GM21381 (cell line): ENCODE results near the gene AFF4.

Experiments used
- ATAC-seq: cut with Tn5 transposase; IDR thresholded peaks from one replicate; pipeline ENCODE4 v1.9.1; 2021; ENCODE audit warnings: mild to moderate bottlenecking, moderate library complexity; ENCODE audit not compliant: unreplicated experiment

AFF4 gene

DNA sequence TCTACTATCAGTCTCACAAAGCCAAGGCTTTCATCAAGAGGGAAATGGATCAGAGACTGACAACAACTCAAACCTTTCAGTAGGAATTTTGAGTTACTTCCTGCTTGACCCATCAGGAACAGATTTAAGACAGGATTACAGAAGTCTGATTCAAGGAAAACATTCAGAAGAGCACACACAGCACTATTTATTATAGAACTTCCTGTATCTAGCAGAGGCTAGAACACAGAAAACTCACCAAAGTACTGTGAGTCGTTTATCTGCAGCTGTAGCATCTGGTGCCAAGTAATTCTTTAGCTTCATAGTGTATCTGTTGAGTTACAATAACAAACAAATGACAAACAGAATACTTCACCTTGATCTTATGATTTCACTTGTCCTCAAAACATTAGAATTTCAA is 76.2 kb downstream of the AFF4 start:
- no peak for ATAC-seq

DNA sequence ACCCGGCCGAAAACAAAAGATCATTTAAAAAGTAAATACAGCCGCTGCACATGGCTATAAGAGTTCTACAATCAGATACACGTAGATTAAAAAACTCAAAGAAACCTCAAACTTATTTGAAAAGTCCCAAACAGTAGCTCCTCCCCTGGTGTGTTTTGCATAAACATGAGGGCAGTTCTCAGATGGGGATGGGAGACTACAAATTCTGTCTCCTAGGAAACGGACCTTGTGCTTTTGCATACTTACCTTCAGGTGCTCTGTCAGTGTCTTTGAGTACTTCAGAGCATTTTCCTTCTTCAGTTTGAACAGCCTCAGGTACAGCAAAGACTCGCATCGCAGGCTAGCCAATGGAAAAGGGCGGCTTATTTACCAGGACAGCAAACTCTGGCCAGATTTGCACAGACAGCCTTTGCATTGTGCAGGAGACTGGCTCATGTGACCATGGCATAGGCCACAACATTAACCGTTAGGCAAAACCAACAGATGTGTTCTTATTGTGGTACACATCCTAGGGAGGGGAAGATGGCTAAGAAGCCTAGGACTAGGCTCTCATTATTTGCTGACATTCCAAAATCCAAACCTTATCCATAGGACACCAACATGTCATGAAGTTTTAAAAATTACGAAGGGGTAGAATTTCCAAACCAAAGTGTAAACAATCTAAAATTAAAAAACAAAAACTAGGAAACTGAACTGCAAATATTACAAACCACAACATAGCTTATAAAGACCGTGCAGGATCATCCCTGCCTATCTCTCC is 77.2 kb downstream of the AFF4 start:
- ATAC-seq: no peak

DNA sequence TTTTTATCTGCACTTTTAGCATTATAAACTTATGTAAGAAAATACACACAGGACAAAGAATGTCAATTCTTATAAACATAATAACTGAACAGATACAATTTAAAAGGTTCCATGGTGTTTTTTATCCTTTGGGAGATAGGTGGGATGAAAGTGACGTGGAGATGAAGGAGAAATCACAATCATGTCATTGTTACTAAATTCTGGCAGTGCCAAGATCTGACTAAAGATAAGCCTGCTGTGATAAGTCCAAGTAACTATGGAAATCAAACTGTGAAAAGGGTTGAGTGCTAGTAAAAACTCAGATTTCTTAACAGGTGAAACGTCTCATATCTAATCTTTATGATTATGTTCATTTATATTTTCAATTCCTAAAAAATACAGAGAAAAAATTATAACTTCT is 78.9 kb downstream of the AFF4 start:
- ATAC-seq: no peak

DNA sequence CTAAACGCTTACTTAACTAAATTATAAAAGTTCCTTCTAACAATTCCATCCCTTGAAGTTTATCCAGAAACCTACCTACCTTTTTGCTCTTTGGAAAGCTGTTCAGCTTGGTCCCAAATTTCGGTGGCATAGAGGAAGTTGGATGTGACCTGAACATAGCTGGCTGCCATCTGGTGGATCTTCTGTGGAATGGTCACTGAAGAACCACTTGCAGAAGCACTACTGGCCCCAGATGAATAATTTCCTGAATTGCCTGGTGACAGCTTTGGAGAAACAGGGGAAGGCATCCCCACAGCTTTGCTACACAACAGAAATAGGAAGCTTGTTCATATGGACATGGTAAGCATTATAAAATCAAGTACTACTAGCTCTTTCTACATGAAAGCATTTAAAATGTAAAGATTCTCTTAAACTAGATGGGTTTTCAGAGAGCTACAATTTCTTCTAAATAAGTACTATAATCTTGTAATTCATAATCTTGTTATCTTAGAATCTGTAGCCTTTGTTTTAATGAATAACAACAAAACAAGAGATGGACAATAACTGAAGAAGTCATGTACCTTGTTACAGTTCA is 80.1 kb downstream of the AFF4 start:
- no peak for ATAC-seq

DNA sequence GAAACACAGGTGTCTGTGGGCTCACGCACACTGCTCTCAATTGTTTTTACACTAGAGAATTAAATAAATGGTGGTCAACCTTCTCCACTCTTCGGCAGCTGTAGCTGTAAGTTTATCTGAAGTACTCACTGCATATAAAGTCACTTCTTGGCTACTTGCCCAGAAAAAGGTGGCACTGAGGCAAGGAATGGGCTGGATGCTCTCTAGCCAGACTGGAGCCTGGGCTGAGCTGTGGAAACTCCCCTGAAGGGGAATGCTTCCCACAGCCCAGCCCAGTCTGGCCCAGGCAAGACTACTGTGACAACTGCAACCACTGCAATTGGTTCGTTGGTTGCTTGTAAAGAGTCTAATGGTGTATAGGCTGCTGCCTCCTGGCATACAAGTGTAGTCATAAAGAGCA is 85.5 kb downstream of the AFF4 start:
- ATAC-seq: no peak

DNA sequence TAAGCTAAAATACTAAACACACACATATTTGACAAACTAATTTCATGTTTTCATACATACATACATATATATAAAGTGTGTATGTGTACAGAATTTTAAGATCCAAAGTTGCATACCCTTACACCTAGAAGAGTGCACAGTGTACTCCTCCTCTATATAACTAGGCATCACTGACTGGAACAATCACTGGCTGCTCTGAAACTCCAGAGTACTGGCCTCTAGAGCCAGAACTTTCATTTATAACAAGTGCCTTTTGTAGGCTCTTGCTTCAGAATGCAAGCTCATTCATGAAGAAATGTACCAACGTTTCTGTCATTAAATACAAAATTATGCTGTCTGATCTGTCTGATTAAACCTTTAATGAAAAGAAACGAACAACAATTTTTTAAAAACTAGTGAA is 86.0 kb downstream of the AFF4 start:
- no peak for ATAC-seq

DNA sequence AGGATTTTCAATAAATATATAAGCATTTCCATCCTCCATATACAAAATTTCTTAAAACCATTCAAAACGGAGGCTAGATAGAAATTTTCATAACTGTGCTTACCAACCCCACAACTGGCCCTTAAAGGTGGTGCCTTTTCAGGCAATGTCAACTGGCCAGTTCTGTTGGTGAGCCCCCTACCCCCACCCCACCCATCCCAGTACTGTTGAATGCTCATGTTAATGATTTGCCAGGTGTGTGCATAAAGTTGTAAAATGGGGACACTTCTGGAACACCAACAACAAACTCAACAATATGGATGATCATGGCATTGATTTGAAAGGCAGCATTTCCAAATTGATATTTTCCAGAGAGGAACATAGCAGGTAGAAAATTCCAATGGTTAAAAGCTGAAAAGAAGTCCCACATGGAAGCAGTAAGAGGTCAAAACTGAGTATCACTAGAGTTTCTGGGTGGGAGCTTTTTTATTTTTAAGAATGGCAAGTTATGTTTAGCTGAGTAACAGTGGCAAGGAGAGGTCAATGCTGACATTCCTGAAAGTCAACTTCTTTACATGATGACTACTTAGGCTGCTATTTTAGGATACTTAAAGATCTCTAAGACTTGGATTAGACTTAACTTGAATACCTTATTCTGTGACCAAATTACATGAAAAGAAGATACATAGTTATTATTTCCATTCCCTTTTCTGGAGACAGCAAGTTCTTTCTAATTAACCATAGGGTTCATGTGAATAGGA is 87.2 kb downstream of the AFF4 start:
- no peak for ATAC-seq

DNA sequence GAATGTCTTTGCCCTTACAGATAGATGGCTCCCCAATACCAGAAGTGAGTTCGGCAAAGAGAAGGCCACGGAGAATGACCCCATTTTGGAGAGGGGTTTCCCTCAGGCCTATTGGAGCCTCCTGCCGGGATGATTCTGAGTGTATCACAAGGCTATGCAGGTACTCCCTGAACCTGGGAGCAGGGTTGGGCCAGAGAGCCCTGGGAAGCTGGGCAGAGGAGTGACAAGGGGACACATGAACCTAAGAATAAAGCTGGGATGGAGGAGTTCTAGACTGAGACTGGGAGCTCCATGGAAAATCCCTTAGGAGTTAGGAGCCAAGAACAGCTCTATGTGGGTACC is 89.5 kb downstream of the AFF4 start:
- ATAC-seq: no peak

DNA sequence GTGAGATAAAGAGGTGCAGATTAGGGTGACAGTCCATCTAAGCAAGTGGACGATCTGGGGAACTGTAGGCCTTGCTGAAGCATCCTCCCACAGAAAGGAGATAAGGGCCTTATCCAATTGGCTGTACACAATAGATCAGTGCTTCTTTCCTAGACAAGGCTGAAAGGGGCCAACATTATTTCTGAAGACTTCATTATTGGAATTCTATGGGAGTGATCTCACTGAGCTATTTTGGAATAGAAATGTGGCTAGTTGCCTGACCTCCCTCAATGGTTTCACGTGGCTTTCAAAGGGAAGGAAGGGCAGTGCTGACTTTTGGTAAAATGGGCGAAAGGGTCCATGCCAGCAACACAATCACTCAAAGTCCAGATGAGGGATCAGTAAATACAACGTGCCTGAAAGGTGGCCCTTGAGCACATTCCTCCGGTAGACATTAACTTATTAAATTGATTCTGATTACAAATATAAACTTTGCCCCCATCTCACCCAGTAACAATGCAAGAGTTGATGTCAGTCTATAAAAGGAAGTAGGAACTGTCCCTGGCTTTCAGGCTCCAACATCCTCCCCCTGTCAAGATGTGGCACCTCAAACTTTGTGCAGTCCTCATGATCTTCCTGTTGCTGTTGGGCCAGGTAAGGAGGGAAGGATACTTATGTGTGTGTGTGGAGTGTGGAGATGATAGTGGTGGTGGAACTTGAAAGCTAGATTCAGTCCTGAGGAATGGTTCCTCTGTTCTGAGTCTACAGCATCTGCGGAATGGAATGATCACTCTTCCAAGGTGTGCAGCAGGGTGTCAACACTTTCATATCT is 90.1 kb downstream of the AFF4 start, which contains the start of gene LEAP2:
Gene LEAP2 (plus strand): TSS at position 550 of the 811 bp plus-strand sequence. CDS start 27 bp downstream, at position 577.
- ATAC-seq: no peak

DNA sequence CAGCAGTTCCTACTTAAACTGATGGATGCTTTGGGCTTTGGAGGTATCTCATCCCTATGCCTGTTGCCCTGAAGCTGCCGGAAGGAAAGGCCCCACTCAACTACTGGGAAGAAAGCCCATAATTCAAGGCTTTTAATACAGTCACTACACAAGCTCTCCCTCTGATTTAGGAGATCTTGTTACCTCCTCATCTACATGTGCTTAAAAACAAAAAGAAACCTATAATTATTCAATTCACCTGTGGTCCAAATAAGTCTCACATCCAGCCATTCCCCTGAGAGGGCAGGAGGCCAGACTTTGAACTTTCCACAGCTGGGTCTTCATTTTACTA is 90.7 kb downstream of the AFF4 start:
- no peak for ATAC-seq

DNA sequence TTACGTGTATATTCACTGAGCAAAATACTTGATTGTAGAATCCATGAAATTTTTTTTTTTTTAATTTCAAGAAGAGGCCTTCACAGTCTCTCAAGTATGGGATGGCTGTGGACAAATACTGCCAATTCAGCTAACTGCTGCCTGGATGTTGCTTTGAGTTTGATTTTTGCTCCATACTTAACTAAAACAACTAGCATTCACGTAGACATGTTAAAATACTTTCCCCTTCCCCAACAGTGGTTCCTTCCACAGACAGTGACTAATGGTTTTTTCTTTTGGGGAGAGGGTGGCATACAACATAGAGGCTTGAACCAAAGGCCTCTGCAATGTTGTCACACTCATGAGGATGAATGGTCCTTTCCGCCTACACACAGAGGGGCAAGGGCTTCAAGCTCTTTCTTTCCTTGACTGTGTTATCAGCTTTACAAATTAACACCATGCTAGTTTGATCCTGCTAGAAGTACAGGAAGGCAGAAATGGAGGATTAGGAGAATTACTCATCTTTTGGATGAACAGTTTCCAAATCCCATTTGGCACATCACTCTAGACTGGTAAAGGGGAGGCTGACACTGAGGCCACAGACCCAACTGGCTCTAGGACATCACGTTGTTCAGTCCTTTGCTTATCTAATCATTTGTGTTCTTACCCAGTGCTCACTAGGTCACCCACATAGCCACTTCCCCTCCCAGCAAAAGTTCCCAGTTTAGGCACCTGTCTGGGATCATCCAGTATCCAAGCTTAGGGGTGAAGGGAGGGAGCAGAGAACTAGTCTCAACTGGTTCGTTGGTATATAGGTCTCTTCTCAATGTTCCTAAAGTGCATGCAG is 91.8 kb downstream of the AFF4 start:
- ATAC-seq: no peak

DNA sequence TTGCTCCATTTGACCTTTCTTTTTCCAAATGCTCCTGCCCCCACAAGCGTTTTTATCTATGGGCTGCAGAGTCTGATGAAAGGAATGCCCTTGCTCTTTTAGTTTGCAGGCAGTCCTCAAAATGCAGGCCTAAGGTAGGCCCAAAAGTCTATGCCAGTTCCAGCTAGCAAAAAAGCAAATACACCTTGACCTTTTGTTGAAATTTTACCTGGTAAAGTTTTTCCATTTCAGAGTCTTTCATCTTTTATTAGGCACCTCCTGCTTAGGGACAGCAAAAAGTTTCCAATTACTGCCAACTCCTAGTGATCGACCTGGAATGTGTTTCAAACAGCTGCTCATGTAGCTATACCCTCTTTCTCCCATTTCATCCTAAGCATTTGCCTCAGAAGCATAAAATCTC is 92.6 kb downstream of the AFF4 start:
- no peak for ATAC-seq

DNA sequence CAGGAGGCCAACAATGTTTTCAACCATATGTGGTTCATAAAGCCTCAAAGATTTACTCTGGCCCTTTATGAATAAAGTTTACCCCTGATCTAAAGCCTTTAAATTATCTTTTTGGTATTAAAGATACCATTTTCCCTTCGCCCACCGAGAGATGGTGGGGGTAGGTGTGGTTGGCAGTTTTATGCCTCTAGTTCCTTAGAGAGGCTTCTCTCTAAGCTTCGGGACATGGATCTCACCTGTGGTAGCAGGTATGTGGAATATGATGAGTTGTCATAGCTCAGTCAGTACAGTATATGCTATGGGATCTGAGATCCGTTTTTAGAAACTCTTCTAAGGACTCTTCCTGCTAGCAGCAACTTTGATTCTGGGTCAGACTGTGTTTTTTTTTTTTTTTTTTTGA is 94.7 kb downstream of the AFF4 start:
- no peak for ATAC-seq

DNA sequence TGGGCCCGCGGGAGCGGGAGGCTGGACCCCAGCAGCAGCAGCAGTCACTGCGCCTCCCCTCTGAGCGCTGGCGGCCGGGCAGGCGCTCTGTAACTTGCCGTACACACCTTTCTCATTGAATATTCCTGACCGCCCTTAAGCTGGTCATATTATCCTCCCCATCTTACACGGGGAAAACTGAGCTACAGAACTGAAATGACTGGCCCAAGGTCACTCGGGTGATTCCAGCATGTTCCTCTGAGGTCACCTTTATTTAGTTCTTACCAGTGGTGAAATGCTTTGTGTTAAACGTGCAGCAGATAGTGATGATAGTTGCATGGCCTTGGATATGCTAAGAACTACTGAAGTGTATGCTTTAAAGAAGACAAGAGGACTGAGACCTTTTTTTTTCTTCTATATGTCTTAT is 96.4 kb downstream of the AFF4 start:
- ATAC-seq: peak; percentile 10

DNA sequence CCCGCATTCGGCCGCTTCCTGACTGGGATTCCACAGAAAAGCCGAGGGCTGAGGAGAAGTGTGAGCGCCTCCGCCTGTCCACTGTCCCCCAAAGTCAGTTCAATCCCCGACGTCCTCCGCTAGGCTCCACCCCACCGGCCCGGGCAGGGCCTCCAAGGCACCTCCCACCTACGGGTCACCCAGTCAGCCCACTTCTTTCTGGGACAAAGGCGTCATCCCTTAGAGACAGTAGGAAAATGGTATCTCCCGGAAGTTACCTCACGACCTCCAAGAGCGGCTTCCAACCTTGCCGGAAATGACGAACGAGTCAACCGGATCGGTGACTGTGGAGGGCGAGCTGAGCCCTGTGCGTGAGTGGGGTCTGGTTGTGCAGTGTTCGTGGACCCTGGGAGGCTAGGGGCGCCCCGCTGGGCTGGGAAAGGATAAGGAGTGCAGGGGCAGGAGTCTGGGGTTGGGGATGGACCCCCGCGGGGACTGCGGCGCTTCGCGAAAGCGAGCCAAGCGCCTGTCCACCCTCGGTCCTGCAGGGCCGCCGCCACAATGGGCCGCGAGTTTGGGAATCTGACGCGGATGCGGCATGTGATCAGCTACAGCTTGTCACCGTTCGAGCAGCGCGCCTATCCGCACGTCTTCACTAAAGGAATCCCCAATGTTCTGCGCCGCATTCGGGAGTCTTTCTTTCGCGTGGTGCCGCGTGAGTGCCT is 96.9 kb downstream of the AFF4 start, which contains the start of the genes GDF9 and UQCRQ:
Gene GDF9 (minus strand): TSS at position 128 of the 704 bp plus-strand sequence. CDS start 1,936 bp downstream, outside the sequence.
Gene UQCRQ (plus strand): TSS at position 301 of the 704 bp plus-strand sequence. CDS start 240 bp downstream, at position 541.
- ATAC-seq: peak; percentile 99

DNA sequence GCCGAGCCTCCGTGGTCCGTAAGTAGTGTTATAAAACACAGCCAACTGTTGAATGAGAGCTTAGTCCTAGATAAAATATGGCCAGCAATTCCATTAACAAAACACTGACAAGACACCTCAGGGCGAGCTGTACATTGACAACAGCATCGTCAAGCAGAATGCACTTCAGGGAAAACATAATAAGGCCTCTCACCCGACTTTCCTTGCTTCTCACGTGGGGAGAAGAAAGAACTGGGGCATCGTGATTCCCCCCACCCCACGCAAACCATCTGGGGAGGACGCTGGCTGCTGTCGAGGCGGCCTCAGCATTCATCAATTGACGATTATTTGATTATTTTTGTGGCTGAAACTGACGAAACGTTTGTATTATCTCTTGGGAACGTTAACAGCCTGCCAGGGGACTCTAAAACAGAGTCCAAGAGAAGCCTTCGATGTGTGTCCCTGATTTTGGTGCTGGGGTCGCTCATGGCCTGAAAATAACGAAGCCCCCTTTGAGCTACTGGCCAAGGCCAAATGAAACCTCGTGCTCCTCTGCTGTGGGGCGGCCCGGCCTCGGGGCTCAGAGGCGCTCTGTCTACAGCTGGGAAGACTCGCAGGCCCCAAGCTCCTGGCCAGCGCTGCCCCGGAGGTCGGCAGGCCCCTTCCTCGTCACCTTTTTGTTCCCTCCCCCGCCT is 97.6 kb downstream of the AFF4 start:
- ATAC-seq: peak; percentile 26

DNA sequence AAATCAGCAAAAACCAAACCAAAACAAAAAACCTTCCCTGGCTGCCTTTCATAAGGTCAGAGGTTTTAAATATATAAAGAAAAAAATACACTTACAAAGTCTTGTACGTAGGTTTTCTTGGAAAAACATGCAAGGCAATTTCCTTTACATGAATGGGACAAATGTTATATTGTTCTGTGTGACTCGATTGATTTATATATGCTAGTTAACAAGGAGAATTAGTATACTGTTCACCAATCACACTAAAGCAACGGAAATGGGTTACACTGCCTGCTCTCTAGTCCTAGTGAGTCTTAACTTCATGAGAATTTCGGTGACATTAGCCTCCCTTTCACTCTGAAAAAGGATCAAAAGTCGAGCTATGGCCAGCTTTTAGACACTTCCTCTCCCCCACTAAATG is 102.7 kb downstream of the AFF4 start:
- ATAC-seq: no peak

DNA sequence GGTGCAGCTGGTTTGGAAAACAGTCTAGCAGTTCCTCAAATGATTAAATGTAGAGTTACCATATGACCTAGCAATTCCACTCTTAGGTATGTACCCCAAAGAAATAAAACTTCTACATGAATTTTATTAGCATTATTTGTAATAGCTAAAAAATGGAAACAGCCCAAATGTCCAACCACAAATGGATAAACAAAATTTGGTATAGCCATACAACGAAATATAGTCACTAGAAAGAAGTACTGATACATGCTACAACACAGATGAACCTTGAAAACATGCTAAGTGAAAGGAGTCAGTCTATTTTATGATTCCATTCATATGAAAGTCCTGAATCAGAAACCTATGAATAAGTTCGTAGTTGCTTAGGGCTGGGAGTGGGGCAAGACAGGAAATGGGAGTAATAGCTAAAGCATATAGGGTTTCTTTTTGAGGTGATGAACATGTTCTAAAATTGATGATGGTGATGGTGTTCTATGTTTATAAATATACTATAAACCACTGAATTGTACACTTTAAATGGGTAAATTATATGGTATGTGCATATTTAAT is 103.5 kb downstream of the AFF4 start:
- ATAC-seq: no peak

DNA sequence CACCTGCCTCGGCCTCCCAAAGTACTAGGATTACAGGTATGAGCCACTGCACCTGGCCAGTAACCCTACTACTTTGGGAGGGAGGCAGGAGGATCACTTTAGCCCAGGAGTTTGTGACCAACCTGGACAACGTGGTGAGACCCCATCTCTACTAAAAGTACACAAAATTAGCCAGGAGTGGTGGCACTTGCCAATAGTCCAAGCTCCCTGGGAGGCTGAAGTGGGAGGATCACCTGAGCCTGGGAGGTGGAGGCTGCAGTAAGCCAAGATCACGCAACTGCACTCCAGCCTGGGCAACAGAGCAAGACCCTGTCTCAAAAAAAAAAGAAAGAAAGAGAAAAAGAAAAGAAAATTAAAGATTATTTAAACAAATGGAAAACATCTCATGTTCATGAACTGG is 107.4 kb downstream of the AFF4 start:
- ATAC-seq: no peak
